ENCODE results near the gene SENP3.

SENP3 gene

DNA sequence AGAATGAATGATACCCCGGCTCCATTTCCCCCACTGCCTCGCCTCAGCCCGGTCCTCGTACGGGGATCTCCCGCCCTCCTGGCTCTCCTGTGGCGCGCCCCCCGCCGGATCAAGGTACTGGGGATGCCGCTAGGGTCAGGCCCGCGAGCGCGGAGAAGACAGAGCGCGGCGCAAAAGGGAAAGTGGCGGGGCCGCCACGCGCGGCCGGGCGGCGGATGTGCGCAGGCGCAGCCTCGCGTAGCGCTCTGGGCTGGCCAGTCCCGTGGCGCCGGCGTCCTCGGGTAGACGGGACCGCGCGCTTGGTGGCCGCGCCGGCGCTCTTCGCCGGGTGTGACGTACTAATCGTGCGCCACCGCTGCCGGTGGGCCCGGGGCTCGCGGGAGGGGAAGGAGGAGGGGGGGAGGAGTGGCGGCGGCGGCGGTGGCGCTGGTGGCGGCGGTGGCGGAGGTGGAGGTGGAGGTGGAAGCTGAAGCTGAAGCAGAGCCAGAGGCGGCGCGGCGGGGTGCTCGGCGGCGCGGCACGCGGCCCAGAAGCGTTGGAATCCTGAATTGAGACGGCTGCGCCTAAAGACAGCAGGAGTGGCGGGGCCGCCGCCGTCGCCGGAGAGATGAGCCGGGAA lies at the start of gene SENP3:
TSS of gene SENP3 (plus strand) at position 331 of the 619 bp plus-strand sequence. CDS start 1,158 bp downstream, outside the sequence.
- DNase-seq, result peak; percentile 95

DNA sequence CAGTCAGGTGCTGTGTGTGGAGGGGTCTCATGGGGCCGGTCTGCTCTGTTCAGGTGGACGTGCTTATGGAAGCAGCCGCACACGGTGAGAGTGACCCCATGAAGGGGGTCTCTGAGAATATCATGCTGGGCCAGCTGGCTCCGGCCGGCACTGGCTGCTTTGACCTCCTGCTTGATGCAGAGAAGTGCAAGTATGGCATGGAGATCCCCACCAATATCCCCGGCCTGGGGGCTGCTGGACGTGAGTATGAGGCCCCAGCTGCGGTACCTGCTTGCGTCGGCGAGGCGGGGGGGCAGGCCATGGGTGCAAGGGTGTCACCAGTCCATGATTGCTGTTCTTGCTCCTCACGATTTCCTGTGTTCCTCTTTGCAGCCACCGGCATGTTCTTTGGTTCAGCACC lies 49.6 kb upstream of the SENP3 start:
- no peak for DNase-seq

DNA sequence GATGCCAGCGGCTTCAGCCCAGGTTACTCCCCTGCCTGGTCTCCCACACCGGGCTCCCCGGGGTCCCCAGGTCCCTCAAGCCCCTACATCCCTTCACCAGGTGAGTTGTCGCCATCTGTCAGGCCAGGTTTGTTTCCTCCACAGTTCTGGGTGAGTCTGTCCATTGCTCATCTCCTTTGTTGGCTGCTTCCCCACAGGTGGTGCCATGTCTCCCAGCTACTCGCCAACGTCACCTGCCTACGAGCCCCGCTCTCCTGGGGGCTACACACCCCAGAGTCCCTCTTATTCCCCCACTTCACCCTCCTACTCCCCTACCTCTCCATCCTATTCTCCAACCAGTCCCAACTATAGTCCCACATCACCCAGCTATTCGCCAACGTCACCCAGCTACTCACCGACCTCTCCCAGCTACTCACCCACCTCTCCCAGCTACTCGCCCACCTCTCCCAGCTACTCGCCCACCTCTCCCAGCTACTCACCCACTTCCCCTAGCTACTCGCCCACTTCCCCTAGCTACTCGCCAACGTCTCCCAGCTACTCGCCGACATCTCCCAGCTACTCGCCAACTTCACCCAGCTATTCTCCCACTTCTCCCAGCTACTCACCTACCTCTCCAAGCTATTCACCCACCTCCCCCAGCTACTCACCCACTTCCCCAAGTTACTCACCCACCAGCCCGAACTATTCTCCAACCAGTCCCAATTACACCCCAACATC lies 48.7 kb upstream of the SENP3 start:
- no peak for DNase-seq

DNA sequence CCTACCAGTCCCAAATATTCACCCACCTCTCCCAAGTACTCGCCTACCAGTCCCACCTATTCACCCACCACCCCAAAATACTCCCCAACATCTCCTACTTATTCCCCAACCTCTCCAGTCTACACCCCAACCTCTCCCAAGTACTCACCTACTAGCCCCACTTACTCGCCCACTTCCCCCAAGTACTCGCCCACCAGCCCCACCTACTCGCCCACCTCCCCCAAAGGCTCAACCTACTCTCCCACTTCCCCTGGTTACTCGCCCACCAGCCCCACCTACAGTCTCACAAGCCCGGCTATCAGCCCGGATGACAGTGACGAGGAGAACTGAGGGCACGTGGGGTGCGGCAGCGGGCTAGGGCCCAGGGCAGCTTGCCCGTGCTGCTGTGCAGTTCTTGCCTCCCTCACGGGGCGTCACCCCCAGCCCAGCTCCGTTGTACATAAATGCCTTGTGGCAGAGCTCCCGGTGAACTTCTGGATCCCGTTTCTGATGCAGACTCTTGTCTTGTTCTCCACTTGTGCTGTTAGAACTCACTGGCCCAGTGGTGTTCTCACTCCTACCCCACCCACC lies 47.8 kb upstream of the SENP3 start:
- DNase-seq, result peak; percentile 15

DNA sequence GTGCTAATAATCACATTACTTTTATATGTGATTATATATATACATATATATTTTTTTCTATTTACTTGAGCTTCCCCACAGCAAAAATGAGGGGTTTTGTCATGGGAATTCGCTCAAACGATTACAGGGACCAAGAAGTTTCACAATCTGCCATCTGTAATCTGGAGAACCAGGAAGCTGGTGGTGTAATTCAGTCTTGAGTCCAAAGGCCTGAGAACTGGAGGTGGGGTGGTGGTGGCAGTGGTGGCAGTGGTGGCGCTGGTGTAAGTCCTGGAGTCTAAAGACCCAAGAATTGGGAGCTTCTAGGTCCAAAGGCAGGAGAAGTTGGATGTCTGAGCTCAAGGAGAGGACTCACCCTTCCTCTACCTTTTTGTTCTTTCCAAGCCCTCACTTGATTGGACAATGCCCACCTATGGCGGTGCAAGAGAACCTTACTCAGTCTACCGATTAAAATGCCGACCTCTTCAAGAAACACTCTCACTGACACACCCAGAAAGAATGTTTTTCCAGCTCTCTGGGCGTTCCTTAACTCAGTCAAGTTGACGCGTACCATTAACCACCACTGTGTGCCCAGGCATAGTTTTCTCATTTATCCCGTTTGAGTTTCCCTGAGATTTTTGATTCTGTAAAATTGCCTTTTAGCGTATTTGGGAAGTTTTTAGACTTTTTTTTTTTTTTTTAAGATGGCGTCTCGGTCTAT lies 45.7 kb upstream of the SENP3 start:
- DNase-seq, result no peak

DNA sequence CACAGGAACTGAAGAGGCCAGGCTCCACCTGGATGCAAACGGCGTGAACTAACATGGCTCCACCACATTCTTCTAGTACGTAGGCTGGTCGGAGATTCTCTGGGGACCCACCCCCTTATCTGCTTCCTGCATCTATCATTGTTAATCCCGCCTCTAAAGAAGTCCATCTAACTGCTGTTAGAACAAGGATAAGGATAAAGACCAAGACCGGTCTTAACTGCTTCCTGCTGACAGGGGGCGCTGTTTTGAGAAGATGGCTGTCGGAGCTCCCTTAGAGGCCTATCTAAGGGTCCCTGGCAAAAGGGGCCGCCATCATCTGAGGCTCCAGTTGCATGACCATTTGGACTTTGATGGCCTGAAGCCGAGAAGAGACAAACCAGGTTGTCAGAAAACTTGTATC lies 38.7 kb upstream of the SENP3 start:
- DNase-seq, result peak; percentile 65

- DNase-seq, result no peak
Observed at GRCh38 chr17:7528842-7529241, 32.9 kb upstream of the SENP3 start.

DNA sequence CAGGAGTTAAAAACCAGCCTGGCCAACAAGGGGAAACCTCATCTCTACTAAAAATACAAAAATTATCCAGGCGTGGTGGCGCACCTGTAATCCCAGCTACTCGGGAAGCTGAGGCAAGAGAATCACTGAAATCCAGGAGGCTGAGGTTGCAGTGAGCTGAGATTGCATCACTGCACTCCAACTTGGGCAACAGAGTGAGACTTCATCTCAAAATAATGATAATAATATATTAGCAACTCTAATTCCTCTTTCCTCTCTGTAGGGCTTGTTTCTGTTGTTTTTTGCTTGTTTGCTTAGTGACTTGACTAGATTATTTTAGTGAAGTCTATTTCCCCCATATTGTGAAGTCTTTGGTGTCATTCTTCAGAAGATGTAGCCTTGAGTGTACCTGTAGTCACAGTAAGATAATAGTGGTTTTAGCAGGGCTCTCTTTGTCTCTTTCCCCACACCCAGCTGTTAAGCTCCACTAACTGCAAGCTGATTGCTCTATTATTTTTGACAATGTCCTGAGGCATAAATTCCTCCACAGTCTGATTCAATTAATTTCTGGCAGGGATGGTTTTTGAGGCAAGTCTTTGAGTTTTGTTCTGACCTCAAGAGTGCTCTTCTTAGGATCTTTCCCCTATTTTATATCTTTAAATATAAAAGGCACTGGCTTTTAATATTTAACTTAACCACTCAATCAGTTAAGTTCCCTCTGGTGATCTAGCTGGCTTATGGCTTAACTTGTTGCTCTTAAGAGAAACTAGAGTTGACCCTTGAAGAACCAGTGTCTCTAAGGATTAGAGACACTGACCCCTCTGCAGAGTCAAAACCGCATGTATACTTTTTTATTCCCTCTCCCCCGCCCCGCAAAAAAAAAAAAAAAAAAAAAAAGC lies 31.5 kb upstream of the SENP3 start:
- no peak for DNase-seq

GRCh38 chr17:7538050-7538449 lies 23.7 kb upstream of the SENP3 start:
- no peak for DNase-seq

DNA sequence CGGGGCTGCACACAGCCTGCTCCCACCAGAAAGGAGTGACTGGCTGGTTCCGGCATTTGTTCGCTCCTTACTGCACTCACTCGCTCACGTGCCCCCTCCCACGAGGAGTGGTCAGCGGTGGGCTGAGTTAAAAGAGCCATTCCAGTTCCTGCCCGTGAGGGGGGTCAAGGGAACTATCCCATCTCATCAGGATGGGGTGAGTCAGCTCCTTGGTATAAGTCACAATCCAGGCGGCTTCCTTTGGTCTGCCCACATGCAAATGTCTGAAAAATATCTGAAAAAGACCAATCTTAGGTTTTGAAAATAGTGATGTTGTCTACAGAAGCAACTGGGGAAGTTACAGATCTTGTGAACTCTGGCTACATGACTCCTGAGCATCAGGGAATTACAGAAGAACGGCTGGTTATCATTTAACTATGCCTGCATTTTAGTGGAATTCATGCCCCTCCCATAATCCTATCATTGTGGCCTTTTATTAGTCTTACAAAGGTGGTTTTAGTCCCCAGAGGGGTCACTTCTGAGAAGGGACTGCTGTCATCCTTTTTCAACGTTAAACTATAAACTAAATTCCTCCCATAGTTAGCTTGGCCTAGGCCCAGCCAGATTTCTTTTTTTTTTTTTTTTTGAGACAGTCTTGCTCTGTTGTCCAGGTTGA lies 22.7 kb upstream of the SENP3 start:
- no peak for DNase-seq

DNA sequence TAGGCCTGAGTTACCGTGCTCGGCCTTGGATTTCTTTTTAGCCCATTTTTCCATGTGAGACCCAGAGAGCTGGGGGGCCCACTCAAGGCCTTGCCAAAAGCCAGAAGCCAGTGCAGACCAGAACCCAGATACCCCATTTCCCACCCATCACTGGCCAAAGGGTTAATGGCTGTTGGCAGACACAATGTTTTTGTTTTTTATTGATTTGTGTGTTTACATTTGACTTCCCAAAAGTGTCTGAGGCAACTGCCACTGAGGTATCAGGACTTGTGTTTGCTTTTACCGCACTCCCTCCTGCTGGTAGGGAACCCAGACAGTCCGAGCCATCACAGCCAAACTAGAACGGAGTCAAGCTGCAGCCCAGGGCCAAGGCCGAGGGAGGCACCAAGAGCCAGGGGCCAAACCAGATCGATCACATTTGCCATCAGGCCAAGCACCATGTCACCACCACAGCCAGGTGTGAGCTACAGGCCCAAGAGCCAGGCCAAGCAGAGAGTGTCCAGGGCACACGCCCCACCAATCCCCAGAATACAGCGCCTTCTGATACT lies 20.6 kb upstream of the SENP3 start:
- no peak for DNase-seq

DNA sequence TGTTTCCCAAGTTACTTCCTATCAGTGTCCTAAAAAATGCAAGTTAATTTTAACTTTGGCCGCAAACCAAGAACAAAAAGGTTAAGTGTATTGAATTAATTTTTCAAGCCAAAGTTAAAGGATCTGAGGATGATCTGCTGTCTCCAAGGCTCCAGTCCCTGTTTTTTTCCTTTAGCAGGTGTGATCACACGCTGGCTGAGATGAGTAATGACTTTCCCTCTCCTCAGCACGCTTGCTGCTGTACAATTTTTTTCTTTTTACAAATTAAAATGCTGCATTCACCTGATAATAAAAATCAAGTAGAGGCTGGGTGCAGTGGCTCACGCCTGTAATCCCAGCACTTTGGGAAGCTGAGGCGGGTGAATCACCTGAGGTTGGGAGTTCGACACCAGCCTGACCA lies 16.8 kb upstream of the SENP3 start:
- DNase-seq, result no peak

DNA sequence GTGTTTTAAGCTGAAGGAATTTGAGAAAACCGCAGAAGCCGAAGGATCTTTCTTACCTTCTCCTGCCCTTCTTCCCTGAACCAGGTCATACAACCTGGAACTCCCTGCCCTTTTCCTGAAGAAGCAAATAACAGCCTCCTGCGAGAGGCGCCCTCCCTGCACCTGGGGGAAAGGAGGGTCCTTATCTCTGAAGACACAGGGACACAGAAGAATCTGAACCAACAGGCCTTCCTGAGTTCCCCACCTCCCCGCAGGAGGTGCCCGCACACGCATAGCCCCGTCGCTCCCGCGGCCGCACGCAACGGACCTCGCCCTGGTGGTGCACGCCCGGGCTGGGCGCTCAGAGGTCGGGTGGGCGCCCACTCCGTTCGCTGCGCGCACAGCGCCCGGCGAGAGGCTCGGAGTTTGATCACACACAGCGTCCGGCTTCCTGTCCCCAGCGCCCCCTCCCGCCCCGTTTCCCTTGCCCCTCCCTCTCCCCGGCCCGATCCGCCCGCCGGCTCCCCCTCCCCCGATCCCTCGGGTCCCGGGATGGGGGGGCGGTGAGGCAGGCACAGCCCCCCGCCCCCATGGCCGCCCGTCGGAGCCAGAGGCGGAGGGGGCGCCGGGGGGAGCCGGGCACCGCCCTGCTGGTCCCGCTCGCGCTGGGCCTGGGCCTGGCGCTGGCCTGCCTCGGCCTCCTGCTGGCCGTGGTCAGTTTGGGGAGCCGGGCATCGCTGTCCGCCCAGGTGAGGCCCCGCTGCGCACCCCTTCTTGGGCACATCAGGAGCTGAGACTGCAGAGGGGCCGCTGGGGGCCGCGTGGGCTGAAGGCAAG lies 12.9 kb upstream of the SENP3 start, which contains the start of gene TNFSF12:
TSS of gene TNFSF12 (plus strand) at position 474 of the 816 bp plus-strand sequence. CDS start at position 570, 96 bp downstream.
- peak; percentile 62 for DNase-seq

DNA sequence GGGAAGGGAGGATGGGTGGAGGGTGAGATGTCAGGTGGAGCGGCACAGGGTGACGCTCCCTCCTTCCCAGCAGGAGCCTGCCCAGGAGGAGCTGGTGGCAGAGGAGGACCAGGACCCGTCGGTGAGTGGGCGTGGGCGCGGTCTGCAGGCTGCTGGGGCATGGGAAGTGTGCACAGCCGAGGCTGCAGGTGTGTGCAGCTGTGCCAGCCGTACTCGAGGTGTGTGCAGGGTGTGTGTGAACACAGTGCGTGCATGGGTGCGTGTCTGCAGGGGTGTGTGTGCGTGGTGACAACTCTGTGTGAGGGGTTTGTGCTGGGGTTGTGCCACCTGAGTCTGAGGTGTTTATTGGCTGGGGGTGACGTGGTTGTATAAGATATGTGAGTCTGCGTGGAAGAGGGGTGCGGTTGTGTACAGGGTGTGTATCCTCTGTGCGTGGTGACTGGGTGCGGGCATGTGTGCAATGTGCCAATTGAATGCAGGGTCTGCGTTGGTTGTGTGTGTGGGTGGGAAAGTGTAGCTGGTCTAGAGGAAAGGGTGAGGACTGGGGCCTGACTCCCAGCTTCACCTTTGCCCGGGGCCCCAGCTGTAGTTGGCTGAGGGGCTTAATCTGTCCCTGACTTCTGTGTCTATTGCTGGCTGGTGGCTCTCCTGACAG lies 12.2 kb upstream of the SENP3 start:
- DNase-seq, result peak; percentile 46

- DNase-seq, result no peak
Observed at GRCh38 chr17:7550344-7550743, 11.4 kb upstream of the SENP3 start.

DNA sequence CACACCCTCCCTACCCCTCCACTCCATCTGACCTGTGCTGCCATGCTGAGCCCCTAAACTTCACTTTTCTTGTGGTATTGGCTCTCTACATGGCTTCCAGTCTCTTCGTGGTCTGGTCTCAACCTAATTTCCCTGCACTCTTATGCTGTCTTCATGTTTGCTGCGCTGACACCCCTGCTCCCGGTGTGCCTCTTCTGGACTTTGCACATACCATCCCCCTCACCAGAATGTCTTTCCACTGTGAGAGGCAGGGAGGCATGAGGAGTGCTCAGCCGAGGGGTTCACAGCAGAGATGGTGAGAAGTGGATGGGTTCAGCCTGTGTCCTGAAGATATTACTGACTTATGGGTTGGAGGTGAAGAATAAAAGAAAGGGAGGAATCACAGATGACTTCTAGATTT lies 10.3 kb upstream of the SENP3 start:
- no peak for DNase-seq

GRCh38 chr17:7552621-7553051 lies 9.1 kb upstream of the SENP3 start:
- DNase-seq, result peak; percentile 59

- no peak for DNase-seq
Observed at GRCh38 chr17:7553356-7553755, 8.4 kb upstream of the SENP3 start.

DNA sequence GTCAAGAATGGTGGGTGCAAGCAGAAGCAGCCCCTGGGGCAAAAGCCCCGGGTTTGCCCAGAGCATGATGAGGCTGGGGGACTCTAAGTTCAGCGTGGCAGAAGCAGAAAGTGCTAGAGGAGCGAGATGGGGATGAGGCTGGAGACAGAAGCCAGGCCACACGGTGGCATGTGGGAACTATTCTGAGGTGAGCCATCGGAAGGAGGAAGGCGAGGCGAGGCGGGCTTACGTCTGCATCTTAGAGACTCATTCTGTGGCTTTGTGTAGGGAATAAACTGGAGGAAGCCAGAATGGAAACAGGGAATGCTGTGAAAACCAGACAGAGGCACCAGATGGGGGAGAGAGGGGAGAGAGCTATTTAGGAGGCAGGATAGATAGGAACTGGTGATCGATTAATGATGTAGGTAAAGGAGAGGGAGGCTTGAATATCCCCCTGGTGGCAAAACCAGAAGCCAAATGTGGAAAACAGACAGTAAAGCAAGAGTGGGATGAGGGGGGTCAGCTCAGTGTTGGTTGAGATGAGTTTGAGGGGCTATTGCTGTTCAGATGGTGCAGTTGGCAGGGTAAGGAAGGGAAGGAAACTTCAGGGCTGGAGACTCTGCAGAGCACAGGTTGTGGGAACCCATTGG lies 6.3 kb upstream of the SENP3 start:
- DNase-seq, result no peak

DNA sequence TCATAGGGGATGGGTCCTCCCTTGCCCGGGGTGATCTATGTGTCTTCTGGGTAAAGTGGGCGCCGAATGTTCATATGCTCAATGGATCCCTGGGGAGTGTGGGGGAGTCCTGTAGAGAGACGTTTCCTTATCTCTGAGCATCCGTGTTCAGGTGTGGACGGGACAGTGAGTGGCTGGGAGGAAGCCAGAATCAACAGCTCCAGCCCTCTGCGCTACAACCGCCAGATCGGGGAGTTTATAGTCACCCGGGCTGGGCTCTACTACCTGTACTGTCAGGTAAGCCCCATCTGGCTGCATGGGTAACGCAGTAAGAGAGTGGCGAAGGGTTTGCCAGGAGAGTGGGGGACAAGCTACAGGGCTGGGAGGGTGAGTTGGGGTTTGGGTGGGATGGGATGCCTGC lies 5.1 kb upstream of the SENP3 start:
- DNase-seq, result no peak

Measured in CD4-positive, alpha-beta T cell treated with Interleukin-10 for 1 hour (primary cell).